D341Med (cell line): ENCODE measurements around the gene IRX3.

Source experiments
- DNase-seq: peaks from one replicate; pipeline ENCODE4 v3.0.0; 2012; ENCODE audit warnings: low spot score

The IRX3 gene

DNA sequence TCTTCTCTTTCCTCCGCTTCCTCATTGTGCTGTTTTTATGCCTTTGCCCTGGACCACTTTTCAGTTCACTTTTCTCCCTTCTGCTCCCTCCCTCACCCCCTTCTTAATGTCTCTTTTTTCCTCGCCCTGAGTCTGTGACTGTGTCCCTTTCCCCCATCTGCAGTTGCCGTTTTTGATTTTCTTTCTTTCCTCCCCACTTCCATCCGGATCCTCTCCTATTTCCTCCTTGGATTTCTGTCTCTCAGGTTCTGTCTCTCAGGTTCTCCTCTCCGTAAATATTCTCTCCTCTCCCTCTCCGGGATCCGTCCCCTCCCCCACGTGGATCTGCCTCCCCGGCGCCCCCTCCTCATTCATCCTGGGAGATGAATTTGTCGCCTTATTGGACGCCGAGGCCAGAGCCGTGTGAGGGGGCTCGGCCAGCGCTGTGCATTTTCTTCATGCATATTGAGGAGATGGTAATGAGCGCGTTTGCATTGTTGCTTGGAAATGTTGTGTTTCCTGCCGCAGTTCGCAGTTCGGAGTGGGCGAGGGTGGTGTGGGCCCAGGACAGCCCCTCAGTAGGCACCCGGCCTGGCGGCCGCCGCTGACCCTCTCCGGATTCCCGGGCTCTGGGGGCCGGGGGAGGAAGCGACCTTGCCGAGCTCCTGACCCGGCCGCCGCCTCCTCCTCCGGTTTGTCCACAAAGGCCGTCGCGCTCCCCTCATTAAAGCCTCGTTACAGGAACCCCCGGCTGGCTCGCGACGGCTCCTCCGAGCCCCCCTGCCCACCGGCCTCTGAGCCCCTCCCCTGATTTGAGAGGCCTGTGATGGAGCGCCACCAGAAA, 4.5 kb upstream of the IRX3 start:
- DNase-seq, result no peak

DNA sequence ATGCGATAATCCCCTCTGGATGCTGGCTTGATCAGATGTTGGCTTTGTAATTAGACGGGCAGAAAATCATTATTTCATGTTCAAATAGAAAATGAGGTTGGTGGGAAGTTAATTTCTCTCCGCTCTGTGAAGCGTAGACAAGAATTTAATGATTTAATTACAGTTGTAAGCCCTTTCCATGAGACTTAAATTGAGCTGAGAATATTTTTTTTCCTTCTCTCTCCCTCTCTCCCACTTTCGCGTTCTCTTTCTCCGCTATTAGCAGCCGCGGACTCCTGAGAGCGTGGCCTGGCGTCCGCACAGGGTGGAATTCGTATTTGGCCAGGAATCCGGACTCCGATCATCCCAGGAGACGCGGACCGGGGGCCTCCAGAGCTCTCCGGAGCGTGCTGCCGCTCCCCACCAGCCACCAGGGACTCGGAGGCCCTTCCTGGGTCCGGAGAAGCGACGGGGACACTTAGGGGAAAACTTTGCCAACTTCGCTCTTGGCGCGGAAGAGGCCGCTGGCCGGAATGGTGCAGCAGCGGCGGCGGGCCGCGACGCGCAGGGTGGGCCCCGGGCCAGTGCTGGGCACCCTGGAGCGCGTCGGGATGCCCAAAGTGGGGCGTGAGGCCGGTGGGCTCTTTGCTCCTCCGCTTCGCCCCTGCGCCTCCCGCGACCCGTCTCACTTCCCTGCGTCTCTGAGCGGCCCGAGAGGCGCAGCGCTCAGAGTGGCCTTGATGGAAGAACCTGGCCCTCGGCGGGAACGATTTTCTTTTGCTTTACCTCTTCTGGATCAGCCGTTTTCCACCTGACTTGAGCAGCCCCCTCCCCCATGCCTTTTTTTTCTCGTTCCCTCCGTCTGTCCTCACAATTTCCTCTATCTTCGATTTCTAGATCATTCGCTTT, 3.6 kb upstream of the IRX3 start:
- DNase-seq, result peak; percentile 43

DNA sequence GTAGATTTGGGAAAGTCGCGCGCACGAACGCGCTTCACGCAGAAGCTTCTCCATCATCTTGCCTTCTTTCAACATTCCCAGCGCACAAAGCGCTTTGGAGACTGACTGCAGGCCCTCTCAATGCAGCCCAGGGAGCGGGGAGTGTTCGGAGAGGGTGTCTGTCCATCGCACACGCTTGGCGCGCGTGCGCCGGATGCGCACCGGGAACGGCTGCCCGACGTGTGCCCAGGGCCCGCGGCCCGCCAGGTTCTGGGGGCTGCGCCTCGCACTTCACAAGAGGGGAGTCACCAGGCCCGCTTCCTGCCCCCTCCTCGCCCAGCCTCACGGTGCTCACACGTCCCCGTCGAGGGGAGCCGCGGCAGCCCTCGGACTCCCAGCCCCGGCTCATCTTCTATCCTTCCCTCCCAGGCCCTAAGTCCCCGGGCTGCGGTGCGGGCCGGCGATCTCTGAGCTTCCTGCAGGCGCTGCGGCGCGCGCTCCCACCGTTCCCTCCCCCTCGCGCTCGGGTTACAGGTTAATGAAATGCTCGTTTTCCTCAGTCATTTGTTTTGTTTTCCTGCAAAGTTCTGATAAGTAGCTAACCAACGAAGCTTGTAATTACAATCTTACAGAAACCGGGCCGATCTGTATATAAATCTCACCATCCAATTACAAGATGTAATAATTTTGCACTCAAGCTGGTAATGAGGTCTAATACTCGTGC, 2.8 kb upstream of the IRX3 start:
- DNase-seq, result peak; percentile 65

DNA sequence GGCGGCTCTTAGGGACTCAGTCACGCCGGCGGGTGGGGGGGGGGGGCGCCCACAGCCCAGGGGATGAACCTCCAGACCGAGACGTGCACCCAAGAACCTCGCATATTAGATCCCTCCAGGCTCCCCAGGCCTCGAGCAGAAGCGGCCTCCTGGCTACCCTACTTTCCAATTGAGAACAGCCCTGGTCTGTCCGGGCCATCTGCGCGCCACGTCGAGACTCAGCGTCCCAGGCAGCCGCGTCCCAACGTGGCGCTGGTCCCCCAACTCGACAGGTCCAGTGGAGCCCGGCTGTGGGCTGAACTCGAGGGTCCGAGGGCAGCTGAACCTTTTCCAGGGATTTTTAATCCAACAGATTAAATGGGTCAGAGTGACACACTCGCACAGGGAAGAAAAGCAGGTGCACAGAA, 2.3 kb upstream of the IRX3 start:
- no peak for DNase-seq

DNA sequence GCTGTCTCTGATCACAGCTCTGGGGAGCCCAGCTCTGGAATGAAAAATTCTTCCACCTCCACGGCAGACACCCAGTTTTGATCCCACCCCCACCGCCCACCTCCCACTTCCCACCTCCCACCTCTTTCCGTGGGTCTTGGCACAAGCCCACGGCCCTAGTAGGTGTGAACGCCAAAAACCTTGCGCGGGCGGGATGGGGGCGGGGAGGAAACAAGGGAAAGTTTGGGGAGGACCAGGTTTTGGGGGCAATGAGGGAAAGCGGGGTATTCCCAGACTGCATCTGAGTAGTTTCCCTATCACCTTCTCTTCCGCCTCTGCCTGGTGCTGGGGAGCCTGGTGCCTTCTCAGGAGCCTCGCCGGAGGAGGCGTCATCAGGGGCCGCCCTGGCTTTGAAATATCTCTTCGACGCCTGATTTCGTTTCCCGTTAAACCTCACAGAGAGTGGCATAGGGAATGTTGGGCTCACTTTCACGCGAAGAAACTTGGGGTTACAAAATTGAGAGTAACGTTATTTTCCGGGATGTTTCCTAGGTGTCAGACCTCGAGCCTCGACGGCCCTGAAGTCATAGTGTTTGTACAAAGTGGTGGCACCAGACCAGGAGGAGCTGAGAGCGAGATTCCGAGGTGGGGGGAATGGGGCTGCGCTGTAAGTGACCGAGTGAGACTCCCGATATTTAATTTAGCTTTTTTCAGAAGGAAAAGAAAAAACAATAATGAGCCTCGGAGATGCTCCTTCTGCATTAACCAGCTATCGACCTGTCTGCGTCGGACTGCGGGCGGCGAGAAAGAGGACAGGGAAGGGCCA, 1.6 kb upstream of the IRX3 start:
- DNase-seq, result no peak

DNA sequence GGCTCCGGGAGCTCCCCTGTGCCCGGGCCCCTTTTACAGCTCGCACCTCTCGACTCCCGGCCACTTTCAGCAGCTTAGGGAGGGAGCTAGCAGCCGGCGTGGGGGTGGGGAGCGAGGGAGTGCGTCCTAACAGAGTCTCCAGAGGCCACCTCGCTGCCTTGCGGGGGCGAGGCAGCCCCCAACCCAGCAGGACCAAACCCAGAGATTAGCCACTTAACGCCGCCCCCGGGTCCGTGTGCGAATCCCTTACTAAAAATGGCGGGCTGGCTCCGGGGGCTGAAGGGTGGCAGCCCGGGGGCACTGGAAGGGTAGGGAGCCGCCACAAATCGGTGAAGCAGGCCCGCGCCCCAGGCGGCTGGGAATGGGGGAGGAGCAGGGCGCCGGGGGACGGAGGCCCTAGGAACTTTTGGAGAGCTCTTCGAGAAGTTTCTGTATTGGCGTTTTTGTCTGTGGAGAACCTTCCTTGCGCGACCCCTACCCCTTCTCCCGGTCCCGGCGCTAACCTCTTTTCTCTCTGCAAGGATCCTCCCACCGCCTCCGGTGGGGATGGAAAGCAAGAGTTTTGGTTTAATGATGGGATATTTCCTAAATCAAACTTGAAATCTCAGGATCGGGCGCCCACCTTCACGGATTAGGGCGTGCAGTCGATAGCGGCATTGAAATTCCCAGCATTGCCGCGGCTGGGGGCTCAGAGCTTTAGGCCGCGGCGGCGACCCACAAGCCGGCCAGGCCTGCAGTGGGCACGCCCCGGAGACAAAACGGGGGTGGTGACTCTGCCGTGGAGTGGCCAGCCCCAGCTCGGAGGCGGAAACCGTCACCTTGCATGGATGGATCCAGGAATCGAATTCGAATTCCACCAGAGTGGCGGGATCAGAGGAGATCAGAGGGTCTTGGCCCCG, 793 bp upstream of the IRX3 start:
- DNase-seq, result no peak

DNA sequence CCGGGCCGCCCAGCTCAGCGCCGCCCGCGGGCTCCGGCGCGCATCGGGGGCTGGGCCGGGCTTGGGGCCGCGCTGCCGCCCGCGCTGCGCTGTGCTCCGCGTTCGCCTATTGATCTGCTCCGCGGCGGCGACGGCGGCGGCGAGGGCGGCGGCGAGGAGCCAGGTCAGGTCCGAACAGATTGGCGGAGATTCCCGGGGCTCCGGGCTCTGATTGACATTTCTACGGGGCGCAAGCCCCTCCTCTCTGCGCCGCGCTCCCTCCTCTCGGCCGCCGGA, 559 bp downstream of the IRX3 start:
- DNase-seq, result peak; percentile 64

DNA sequence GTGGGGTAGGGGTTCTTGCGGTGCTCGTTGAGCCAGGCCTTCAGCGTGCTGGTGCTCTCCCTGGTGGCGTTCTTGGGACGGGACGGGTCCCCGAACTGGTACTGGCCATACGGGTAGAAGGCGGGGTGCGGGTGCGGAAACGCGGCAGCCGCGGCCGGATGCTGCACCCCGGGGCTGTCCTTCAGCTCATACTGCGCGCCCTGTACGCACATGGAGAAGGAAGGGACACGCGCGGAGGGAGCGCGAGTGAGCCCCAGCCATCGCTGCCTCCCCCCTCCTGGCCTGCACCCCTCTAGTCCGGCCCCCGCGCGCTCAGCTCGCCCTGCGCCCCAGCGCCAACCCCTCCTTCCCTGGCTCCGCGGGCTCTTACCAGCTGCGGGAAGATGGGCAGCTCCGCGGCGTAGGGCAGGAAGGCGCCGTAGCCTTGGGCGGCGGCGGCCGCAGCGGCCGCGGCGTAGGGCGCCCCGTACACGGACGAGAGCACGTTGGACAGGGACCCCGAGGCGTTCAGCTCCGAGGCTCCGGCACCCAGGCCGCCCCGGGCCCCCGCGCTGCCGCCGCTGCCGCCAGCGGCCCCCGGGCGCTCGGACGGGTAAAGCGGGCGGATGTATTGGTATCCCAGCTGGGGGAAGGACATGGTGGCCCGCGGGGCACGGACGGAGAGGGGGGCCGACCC, 1.0 kb downstream of the IRX3 start:
- DNase-seq, result peak; percentile 52

DNA sequence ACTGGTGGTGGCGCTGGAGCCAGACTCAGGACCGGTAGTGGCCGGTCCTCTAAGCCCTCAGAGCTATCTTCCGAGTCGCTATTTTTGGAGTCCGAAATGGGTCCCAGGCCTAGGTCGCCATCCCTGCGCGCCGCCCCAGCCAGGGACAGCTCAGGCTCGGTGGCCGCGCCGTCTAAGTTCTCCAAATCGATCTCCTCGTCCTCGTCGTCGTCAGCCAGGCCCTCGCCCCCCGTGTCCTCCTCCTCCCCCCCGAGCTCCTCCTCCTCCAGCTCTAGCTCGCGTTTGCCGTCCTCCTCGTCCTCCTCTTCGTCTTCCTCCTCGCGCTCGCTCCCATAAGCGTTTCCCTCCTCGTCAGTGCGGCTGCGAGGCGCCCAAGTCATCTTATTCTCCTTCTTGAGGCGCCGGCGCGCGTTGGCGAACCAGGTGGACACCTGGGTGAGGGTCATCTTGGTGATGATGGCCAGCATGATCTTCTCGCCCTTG, 1.6 kb downstream of the IRX3 start:
- peak; percentile 31 for DNase-seq

DNA sequence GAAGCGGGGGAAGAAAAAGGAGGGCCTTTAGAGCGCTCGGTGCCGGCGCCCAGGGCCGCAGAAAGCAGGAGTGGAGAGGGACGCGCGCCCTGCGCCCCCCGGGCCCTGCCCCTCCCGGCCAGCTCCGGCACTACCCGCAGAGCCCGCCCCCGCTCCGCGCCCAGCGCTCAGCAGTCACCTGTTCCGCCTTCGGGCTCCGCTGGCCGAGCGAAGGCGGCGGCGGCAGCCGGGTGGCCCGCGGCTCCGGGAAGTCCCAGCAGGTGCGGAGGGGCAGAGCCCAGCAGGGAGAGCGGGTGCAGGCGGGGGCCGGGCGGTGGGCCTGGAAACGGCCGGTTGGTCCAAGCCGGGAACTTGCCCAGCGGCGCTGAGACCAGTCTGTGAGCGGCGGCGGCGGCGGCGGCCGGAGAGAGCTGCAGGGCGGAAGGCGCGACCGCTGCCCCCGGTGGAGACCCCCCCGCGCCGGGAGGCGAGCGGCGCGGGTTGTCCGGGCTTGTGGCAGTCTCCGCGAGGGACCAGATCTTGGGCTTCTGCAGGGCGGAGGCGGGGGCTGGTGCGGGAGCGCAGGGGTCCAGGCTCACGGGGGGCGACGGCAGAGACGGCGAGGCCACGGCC, 2.2 kb downstream of the IRX3 start:
- DNase-seq, result peak; percentile 54

DNA sequence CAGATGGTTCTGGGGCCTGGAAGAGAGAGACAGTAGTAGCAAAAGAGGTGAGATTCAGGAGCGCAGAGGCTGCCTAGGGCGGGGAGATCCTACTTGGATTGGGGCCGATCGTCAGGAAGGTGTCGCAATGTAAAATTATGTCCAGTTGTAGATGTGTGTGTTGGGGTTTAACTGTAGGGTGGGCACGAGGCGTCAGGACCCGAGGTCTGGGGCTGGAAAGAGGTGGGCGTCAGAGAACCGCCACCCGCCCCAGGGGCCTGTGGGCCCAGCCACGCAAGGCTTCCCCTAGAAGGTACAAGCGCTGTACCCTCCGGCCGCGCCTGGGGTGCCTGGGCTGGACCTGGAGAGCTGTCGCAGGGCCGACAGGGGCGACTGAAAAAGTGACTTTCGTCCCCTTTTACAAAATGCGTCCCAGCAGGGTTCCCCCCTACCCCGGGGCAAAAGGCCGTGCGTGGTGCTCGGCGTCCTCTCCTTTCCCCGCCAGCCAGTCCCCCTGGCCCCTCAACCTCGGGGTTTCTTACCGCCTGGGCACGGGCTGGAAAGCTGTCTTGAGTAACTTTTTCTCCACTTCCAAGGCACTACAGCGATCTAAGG, 2.8 kb downstream of the IRX3 start:
- DNase-seq, result peak; percentile 36

DNA sequence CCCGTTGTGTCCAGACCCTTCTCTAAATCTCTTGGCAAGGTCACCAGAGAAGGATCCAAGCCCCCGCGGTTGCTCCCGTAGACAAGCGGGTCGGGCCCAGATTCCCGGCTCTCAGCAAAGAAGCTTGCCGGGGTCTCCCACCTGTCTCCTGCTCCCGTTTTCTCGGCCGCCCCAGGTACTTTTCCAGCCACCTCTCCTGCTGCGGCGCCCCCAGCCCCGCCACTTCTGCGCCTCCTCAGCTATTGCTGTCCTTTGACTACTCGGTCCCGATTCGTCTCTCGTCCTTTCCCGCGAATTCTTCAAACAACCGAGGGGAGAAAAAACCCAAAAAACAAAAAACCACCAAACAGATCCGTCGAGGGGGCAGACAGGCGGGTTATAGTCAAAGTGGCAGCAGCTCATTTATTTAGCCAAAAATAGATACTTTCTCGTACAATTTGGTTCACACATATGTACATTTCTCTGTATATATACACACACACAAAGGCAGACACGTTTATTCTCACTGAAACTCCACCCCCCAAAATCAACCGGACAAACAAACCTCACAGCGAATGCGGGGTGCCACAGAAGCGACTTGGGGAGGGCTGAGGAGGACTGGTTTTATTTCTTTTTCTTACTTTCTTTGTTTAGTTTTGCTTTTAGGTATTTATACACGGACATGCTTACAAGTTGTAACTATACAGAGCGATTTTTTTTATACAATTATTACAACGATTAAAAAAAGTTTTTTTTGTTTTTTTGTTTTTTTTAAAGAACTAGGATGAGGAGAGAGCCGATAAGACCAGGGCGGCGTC, 3.5 kb downstream of the IRX3 start:
- no peak for DNase-seq

DNA sequence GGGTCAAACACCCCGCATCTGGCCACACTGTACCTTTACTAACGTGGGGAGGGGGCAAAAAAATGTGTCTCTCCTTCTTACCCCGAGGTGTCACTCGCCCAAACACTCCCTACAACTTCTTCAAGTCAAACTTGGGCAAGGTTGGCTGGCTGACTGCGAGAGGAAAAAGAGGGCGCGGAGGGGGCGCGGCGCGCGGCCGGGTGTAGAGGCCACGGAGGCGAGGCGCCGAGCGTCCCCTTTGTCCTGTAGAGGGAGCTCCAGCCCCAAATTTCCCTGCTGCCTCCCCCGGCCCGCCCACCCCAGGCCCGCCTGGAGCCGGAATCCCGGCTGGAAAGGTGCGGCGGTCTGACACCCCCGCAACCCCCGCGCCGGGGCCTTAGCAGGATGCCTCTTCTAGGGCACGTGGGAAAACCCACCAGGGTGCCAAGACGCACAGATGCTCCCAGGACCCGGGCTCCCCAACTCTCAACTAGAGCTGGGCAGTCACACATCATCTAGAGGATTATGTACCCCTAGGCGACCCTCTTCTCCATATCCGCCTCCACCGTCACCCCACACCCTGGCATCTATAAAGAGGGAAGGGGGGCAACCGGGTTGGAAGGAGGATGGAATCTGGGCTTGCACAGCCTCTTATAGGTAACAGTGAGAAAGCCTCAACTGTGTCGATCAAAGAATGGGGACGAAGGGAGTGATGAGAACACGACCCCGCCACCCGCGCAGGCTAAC, 4.2 kb downstream of the IRX3 start:
- DNase-seq, result peak; percentile 83

DNA sequence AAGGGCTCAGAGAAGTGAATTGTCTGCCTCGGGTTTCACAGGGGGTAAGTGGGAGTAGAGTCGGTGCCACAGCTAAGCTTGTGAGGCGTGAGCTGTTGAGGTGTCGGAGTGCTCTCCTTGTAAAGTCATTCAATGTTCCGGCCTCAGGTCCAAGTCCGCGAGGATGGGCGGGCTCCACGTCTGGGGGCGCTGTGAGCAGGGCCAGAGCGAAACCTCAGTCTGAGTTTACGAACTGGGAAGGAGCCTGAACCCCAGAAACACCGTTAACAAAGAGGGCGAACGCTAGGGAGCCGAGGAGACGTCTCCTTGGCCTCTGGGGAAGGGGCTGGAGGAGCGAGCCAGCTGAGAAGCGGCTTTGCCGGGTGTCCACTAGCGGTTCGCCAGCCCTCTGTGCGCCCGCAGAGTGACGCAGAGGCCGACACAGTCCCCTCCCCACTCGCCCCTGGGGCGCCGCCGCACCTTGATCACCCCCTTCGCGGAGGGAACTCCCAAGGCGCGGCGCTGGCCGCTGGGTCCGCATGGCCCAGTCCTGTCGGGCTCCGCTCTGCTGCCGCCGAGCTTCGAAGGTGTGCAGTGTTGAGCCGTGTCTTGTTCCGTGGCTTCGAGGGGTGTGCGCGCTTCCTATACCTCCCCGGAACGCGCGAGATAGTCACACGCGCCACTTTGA, 4.9 kb downstream of the IRX3 start:
- DNase-seq, result no peak

DNA sequence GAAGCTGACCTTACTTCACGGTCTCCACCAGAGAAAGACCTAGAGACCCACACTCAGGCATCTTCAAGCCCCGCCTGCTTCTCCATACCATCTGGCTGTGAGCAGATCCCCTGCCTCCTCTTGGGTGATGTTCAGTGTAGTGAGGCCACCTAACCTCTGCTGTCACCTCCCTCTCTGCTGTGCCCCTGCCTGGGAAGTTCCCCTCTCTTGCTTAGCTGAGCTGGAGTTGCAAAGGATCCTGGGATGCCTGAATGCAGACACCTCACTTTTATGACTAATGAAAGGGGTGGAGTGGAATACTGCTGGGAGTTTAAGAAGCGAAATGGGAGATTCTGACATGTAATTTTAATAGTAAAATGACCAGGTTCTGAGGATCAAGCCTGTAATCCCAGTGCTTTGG, 5.8 kb downstream of the IRX3 start:
- no peak for DNase-seq

DNA sequence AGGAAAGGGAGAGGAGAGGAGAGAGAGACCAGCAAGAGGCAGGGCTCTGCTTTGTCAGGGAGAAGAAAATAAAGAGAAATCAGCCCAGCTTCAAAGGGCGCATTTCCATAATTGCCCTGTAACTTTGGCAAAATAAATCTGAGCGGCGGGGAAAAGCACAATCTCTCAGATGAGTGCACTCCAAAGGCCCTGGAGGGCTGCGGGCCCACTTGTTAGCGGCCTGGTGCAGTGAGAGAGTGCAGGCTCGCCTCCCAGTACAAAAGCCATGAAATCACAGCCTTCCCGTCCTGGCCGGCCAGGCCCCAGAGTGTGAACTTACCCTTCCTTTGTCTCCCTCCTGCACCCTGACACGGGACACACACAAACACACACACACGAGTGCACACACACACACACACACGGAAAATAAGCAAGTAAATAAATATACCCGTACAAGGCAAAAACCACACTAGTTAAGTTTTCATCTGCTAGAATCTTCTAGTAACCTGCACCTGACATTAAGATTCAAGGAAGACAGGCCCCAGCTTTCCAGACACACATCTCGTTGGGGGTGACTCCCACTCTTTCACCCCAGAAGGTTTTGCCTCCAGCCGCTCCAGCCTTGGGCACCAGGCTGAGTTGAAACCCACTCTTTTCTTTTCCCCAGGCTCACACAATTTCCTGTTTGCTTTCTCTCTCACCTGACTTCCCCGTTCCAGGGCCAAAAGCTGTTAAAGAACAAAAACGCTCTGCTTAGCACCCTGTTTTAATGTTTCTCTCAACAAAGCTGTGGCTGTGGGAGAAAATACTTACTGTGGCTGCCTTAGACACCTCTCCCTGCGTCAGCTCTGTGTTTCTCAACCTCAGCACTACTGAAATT, 8.5 kb downstream of the IRX3 start:
- no peak for DNase-seq
